Astrocyte (in vitro differentiated cells and primary cell): Measurements from ENCODE around the gene KDM4B. TPM values are rescaled to one million over a fixed set of nuclear protein-coding genes. Genes with fewer than 3 reads are reported as not detected.

Source experiments
- DNase-seq: peaks from one replicate; pipeline ENCODE4 v3.0.0-alpha.2; 2010; ENCODE audit warnings: low read depth
- FAIRE-seq: peaks from 2 replicates; lab custom pipeline; 2011; peaks lifted over from hg19 to GRCh38; lab: Jason Lieb, UNC
- H2AFZ ChIP-seq: 2 replicates; pipeline ENCODE4 v1.6.0; 2012; ENCODE audit warnings: low read depth, low read length, inconsistent platforms
- H3K27ac ChIP-seq: 2 replicates; pipeline ENCODE4 v1.5.1; 2011; ENCODE audit warnings: low read depth, low read length, inconsistent platforms
- H3K27me3 ChIP-seq: 2 replicates; pipeline ENCODE4 v1.6.0; 2011; ENCODE audit warnings: low read length, inconsistent platforms; ENCODE audit not compliant: insufficient read depth
- H3K36me3 ChIP-seq: 2 replicates; pipeline ENCODE4 v1.5.1; 2011; ENCODE audit warnings: low read length, inconsistent platforms; ENCODE audit not compliant: insufficient read depth
- H3K4me1 ChIP-seq: 2 replicates; pipeline ENCODE4 v1.5.1; 2011; ENCODE audit warnings: low read length, inconsistent platforms; ENCODE audit not compliant: insufficient read depth
- H3K4me2 ChIP-seq: 2 replicates; pipeline ENCODE4 v1.6.0; 2012; ENCODE audit warnings: low read length, inconsistent platforms
- H3K4me3 ChIP-seq: 2 replicates; pipeline ENCODE4 v1.5.1; 2011; ENCODE audit warnings: low read depth, mild to moderate bottlenecking, low read length, inconsistent platforms; ENCODE audit not compliant: insufficient read depth
- H3K79me2 ChIP-seq: 2 replicates; pipeline ENCODE4 v1.6.0; 2012; ENCODE audit warnings: mild to moderate bottlenecking, low read length, inconsistent platforms; ENCODE audit not compliant: insufficient read depth
- H3K9ac ChIP-seq: 2 replicates; pipeline ENCODE4 v1.6.0; 2012; ENCODE audit warnings: mild to moderate bottlenecking, low read length, inconsistent platforms
- H3K9me3 ChIP-seq: 2 replicates; pipeline ENCODE4 v1.5.1; 2012; ENCODE audit warnings: low read depth, mild to moderate bottlenecking, low read length, inconsistent platforms; ENCODE audit not compliant: insufficient read depth
- H4K20me1 ChIP-seq: 2 replicates; pipeline ENCODE4 v1.6.0; 2012; ENCODE audit warnings: low read length, inconsistent platforms; ENCODE audit not compliant: insufficient read depth
- H3K27ac Mint-ChIP-seq: one replicate; pipeline ENCODE4 v1.8.0; 2021; ENCODE audit warnings: mild to moderate bottlenecking, mixed read lengths; ENCODE audit not compliant: unreplicated experiment
- H3K27me3 Mint-ChIP-seq: one replicate; pipeline ENCODE4 v1.8.0; 2021; ENCODE audit warnings: low read depth, mixed read lengths; ENCODE audit not compliant: unreplicated experiment
- H3K36me3 Mint-ChIP-seq: one replicate; pipeline ENCODE4 v1.8.0; 2021; ENCODE audit warnings: low read depth, mixed read lengths; ENCODE audit not compliant: unreplicated experiment
- H3K4me1 Mint-ChIP-seq: one replicate; pipeline ENCODE4 v1.8.0; 2021; ENCODE audit warnings: low read depth, mixed read lengths; ENCODE audit not compliant: unreplicated experiment
- H3K4me3 Mint-ChIP-seq: one replicate; pipeline ENCODE4 v1.8.0; 2021; ENCODE audit warnings: mild to moderate bottlenecking, moderate library complexity, mixed read lengths; ENCODE audit not compliant: unreplicated experiment
- H3K9me3 Mint-ChIP-seq: one replicate; pipeline ENCODE4 v1.8.0; 2021; ENCODE audit warnings: mild to moderate bottlenecking, mixed read lengths; ENCODE audit not compliant: unreplicated experiment
- EZH2 ChIP-seq: IDR thresholded peaks from 2 replicates; pipeline ENCODE4 v1.6.1; 2012; ENCODE audit warnings: mild to moderate bottlenecking, low read length, inconsistent platforms; ENCODE audit not compliant: insufficient read depth
- total RNA-seq: library from RNA; stranded (reverse); gene quantifications from 2 replicates; pipeline ENCODE4 v1.2.1, GENCODE V29; 2021
- TF ChIP-seq, protein P1 (sequence below): IDR thresholded peaks from 2 replicates; pipeline ENCODE4 v1.5.1; 2011; ENCODE audit warnings: low read depth, mild to moderate bottlenecking, inconsistent platforms, low read length, moderate library complexity; ENCODE audit not compliant: insufficient read depth

Gene KDM4B
- total RNA-seq, 1 donor from 2014 or later, result 55.2 TPM

- H3K27ac ChIP-seq, result no peak overlapping the region
- no peak for TF ChIP-seq EZH2
- TF ChIP-seq, protein P1, sequence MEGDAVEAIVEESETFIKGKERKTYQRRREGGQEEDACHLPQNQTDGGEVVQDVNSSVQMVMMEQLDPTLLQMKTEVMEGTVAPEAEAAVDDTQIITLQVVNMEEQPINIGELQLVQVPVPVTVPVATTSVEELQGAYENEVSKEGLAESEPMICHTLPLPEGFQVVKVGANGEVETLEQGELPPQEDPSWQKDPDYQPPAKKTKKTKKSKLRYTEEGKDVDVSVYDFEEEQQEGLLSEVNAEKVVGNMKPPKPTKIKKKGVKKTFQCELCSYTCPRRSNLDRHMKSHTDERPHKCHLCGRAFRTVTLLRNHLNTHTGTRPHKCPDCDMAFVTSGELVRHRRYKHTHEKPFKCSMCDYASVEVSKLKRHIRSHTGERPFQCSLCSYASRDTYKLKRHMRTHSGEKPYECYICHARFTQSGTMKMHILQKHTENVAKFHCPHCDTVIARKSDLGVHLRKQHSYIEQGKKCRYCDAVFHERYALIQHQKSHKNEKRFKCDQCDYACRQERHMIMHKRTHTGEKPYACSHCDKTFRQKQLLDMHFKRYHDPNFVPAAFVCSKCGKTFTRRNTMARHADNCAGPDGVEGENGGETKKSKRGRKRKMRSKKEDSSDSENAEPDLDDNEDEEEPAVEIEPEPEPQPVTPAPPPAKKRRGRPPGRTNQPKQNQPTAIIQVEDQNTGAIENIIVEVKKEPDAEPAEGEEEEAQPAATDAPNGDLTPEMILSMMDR, result no peak
- Mint-ChIP-seq H3K27me3 (no peaks in the 10 kb centered on the region), H3K4me3 (no peak overlapping the region), H3K27ac (no peak overlapping the region), H3K4me1 (peaks cover 2% of the 10 kb centered on the region), H3K9me3 (peaks cover 13% of the 10 kb centered on the region), H3K36me3 (peaks cover 30% of the 10 kb centered on the region)
- FAIRE-seq, result no peak
- H3K36me3 ChIP-seq, result no peaks in the 10 kb centered on the region
- peaks cover 12% of the 10 kb centered on the region for H3K9me3 ChIP-seq
- H4K20me1 ChIP-seq, result peaks cover 42% of the 10 kb centered on the region
- H3K4me3 ChIP-seq, result no peak overlapping the region
- no peak for DNase-seq
- no peak overlapping the region for H2AFZ ChIP-seq
- no peaks in the 10 kb centered on the region for H3K27me3 ChIP-seq
- no peak overlapping the region for H3K4me2 ChIP-seq
- H3K4me1 ChIP-seq, result peaks cover 9% of the 10 kb centered on the region
- H3K9ac ChIP-seq, result no peak overlapping the region
- peaks cover 3% of the 10 kb centered on the region for H3K79me2 ChIP-seq
These were observed 126.1 kb downstream of the KDM4B start for GRCh38 chr19:5094768-5095567.

GRCh38 chr19:5095568-5095850 lies 126.6 kb downstream of the KDM4B start:
- H3K4me3 Mint-ChIP-seq, result no peak overlapping the region
- H3K27ac Mint-ChIP-seq, result no peak overlapping the region
- no peak overlapping the region for H3K27ac ChIP-seq
- peaks cover 9% of the 10 kb centered on the region for H3K4me1 ChIP-seq
- H3K9me3 ChIP-seq, result peaks cover 14% of the 10 kb centered on the region
- H3K9me3 Mint-ChIP-seq, result peaks cover 18% of the 10 kb centered on the region
- TF ChIP-seq, protein P1, result no peak
- TF ChIP-seq EZH2, result no peak
- H3K36me3 ChIP-seq, result no peaks in the 10 kb centered on the region
- no peak overlapping the region for H3K4me3 ChIP-seq
- H3K4me1 Mint-ChIP-seq, result peaks cover 2% of the 10 kb centered on the region
- DNase-seq (no peak), FAIRE-seq (no peak)
- peaks cover 35% of the 10 kb centered on the region for H3K36me3 Mint-ChIP-seq
- no peaks in the 10 kb centered on the region for H3K27me3 Mint-ChIP-seq
- H3K27me3 ChIP-seq, result no peaks in the 10 kb centered on the region
- H3K79me2 ChIP-seq, result peaks cover 3% of the 10 kb centered on the region
- no peak overlapping the region for H3K4me2 ChIP-seq
- H4K20me1 ChIP-seq, result peaks cover 42% of the 10 kb centered on the region
- H2AFZ ChIP-seq, result no peak overlapping the region
- H3K9ac ChIP-seq, result no peak overlapping the region

DNA sequence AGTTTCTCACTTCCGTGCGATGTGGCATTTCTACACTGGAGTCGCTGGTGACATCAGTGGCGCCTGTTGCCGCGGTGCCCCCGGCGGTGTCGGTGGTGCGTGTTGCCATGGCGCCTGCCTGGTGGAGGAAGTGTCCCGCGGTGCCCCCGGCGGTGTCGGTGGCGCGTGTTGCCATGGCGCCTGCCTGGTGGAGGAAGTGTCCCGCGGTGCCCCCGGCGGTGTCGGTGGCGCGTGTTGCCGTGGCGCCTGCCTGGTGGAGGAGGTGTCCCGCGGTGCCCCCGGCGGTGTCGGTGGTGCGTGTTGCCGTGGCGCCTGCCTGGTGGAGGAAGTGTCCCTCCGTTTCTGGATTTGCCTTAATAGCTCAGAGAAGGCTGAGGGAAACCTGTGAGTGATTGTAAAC lies 127.6 kb downstream of the KDM4B start:
- Histone ChIP-seq H3K9ac (no peak overlapping the region), H3K79me2 (peaks cover 3% of the 10 kb centered on the region), H2AFZ (no peak overlapping the region), H3K9me3 (peaks cover 14% of the 10 kb centered on the region), H3K4me1 (no peaks in the 10 kb centered on the region), H3K27me3 (no peaks in the 10 kb centered on the region), H3K36me3 (no peaks in the 10 kb centered on the region), H3K27ac (no peak overlapping the region), H3K4me2 (no peak overlapping the region), H4K20me1 (peaks cover 34% of the 10 kb centered on the region), H3K4me3 (no peak overlapping the region)
- Mint-ChIP-seq H3K9me3 (peaks cover 19% of the 10 kb centered on the region), H3K27ac (no peak overlapping the region), H3K4me3 (no peak overlapping the region), H3K36me3 (peaks cover 42% of the 10 kb centered on the region), H3K27me3 (no peaks in the 10 kb centered on the region), H3K4me1 (peaks cover 2% of the 10 kb centered on the region)
- FAIRE-seq (no peak), DNase-seq (no peak)
- TF ChIP-seq, protein P1, result no peak
- TF ChIP-seq EZH2, result no peak
